PC-3 (cell line): ENCODE measurements around the gene FOXO3B. TPM values are rescaled to one million over a fixed set of nuclear protein-coding genes. Genes with fewer than 3 reads are reported as not detected.
"Not testable (repeated sequence)": the region's sequence is repeated elsewhere in the genome, so short reads cannot be mapped to it uniquely, and the experiment has no call there.

ENCODE experiments used
- ATAC-seq: fragments of 200-7000 bp; cut with Tn5 transposase; 2 replicates; pipeline ENCODE4 v1.9.1; 2020; ENCODE audit warnings: mild to moderate bottlenecking, moderate library complexity
- BruUV-seq: library from RNA; stranded (reverse); fragments of 400-500 nt; replicated peaks from 2 replicates; lab custom pipeline; 2021; lab: Mats Ljungman, UMichigan
- CTCF ChIA-PET: fragments of 300-600 bp; sonication (Branson Sonifier 250); formaldehyde crosslinking; loops from one replicate; lab custom pipeline; 2022; ENCODE audit warnings: antibody characterized with exemption; lab: Charles Lee
- POLR2A ChIA-PET: fragments of 300-600 bp; sonication (Branson Sonifier 250); formaldehyde crosslinking; loops from one replicate; lab custom pipeline; 2022; ENCODE audit warnings: antibody characterized with exemption; ENCODE audit not compliant: unreplicated experiment; lab: Charles Lee
- DNase-seq: peaks from one replicate; pipeline ENCODE4 v3.0.0-alpha.2; 2015
- H2AFZ ChIP-seq: fragments of 300-600 bp; sonication (generic); 2 replicates; pipeline ENCODE4 v1.6.0; 2016; ENCODE audit warnings: antibody characterized with exemption, low read length
- H3F3A ChIP-seq: fragments of 300-600 bp; sonication (generic); one replicate; pipeline ENCODE4 v1.6.0; 2017; ENCODE audit warnings: antibody characterized with exemption, low read length, control low read depth, mild to moderate bottlenecking; ENCODE audit not compliant: unreplicated experiment
- H3K27ac ChIP-seq: fragments of 300-600 bp; sonication (generic); 2 replicates; pipeline ENCODE4 v1.5.1; 2016; ENCODE audit warnings: mild to moderate bottlenecking, low read length
- H3K27me3 ChIP-seq: fragments of 300-600 bp; sonication (generic); 2 replicates; pipeline ENCODE4 v1.6.1; 2016; ENCODE audit warnings: low read length, mixed read lengths
- H3K36me3 ChIP-seq: fragments of 300-600 bp; sonication (generic); 2 replicates; pipeline ENCODE4 v1.6.1; 2016; ENCODE audit warnings: low read depth, mixed run types, low read length, mixed read lengths
- H3K4me1 ChIP-seq: fragments of 300-600 bp; sonication (generic); 2 replicates; pipeline ENCODE4 v1.5.1; 2016; ENCODE audit warnings: low read length; ENCODE audit not compliant: insufficient read depth
- H3K4me2 ChIP-seq: fragments of 300-600 bp; sonication (generic); 2 replicates; pipeline ENCODE4 v1.6.0; 2016; ENCODE audit warnings: low read length
- H3K4me3 ChIP-seq: fragments of 300-600 bp; sonication (generic); 2 replicates; pipeline ENCODE4 v1.5.1; 2016; ENCODE audit warnings: mild to moderate bottlenecking, low read length, mixed read lengths
- H3K79me2 ChIP-seq: fragments of 300-600 bp; sonication (generic); 2 replicates; pipeline ENCODE4 v1.6.1; 2017; ENCODE audit warnings: low read length, mixed read lengths
- H3K9ac ChIP-seq: fragments of 300-600 bp; sonication (generic); 2 replicates; pipeline ENCODE4 v1.6.0; 2016; ENCODE audit warnings: mild to moderate bottlenecking, low read length
- H3K9me2 ChIP-seq: fragments of 300-600 bp; sonication (generic); replicated peaks from 2 replicates; pipeline ENCODE4 v1.6.1; 2016; ENCODE audit warnings: mixed run types, low read length, mixed read lengths
- H3K9me3 ChIP-seq: fragments of 300-600 bp; sonication (generic); 2 replicates; pipeline ENCODE4 v1.6.1; 2016; ENCODE audit warnings: low read length, mixed read lengths
- H4K20me1 ChIP-seq: fragments of 300-600 bp; sonication (generic); 2 replicates; pipeline ENCODE4 v1.6.1; 2016; ENCODE audit warnings: low read length, mixed read lengths
- intact Hi-C: fragments of 100-400 bp; cut with micrococcal nuclease; formaldehyde crosslinking; loops from 2 replicates; pipeline ENCODE4 v1.9.0; 2023
- total RNA-seq: library from RNA; depleted of rRNA; stranded (reverse); fragments of >200 nt; gene quantifications from 2 replicates; pipeline ENCODE4 v1.2.3, GENCODE V29; 2014

Gene FOXO3B
- total RNA-seq, 1 experiment from 2014 or later, result 3.5 TPM

DNA sequence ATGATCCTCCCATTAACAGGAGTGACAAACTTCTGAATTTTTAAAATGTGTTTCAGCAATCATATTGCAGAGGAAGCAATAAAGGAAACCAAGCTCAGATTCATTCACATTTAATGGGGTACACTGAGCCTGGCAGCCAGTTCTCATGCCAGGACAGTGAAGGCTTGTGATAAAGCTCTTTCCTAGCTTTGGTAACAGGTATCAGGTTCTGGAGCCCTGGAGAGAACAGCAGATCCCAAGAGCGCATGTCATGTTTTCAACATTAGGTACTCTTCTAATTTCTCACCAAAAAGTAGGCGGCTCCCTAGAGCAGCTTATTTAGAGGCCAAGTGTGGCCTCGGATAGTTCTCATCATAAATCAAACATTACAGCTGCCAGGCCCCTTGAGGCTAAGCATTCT, 14.6 kb downstream of the FOXO3B start:
- H2AFZ ChIP-seq, H3K27ac ChIP-seq, H3K79me2 ChIP-seq, H3K4me1 ChIP-seq, H4K20me1 ChIP-seq, H3K4me3 ChIP-seq, intact Hi-C loops, H3K9ac ChIP-seq, H3K36me3 ChIP-seq, CTCF ChIA-PET, BruUV-seq, POLR2A ChIA-PET, H3F3A ChIP-seq, DNase-seq, H3K9me2 ChIP-seq, H3K27me3 ChIP-seq, ATAC-seq, H3K9me3 ChIP-seq, H3K4me2 ChIP-seq: not testable (repeated sequence)

DNA sequence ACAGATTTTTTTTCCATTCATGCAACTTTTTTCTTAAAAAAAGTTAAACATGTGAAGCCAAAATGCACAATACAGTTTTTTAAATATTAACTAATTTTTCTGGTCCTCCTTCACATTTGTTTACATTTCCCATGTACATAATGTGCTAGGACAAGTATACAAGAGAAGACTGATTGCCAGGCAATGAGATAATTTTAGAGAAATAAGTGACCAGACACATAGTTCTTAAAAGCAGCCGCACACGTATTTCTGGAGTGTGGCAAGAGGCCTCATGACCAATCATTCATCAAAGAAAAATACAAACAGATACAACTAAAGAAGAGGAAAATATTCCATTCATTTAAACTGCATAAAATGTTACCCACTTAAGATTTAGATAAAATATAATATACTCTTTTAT, 15.8 kb downstream of the FOXO3B start:
- ATAC-seq, H3K4me1 ChIP-seq, intact Hi-C loops, DNase-seq, H3F3A ChIP-seq, H3K36me3 ChIP-seq, H3K27me3 ChIP-seq, H3K9ac ChIP-seq, H3K79me2 ChIP-seq, H4K20me1 ChIP-seq, H3K4me2 ChIP-seq, H3K27ac ChIP-seq, POLR2A ChIA-PET, H2AFZ ChIP-seq, H3K9me2 ChIP-seq, BruUV-seq, H3K4me3 ChIP-seq, CTCF ChIA-PET, H3K9me3 ChIP-seq: not testable (repeated sequence)

DNA sequence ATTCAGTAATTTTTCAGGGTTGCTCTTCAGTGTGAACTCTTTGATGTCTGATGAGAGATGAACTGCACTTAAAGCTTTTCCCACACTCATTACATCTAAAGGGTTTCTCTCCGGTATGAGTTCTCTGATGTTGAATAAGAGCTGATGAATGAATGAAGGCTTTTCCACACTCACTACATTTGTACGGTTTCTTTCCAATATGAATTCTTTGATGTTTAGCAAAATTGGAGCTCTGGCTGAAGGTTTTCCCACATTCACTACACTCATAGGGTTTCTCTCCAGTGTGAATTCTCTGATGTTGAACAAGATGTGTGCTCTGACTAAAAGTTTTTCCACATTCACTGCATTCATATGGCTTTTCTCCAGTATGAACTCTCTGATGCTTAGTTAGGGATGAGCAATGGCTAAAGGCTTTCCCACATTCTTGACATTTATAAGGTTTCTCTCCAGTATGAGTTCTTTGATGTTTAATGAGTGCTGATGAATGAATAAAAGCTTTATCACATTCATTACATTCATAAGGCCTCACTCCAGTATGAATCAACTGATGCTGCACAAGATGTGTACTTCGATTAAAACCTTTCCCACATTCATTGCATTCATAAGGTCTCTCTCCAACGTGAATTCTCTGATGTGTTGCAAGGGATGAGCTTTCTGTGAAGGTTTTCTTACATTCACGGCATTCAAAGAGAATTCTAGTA, 20.0 kb downstream of the FOXO3B start:
- not testable (repeated sequence) for H4K20me1 ChIP-seq, BruUV-seq, DNase-seq

DNA sequence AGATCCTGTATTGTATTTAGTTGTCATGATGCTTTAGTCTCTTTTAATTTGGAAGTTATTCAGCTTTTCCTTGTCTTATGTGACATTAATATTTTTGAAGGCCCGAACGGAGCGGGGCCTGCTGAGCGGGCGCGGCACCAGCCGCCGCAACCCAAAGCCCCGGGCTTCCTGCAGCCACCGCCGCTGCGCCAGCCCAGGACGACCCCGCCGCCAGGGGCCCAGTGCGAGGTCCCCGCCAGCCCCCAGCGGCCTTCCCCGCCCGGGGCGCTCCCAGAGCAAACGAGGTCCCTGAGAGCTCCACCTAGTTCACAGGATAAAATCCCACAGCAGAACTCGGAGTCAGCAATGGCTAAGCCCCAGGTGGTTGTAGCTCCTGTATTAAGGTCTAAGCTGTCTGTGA, 32.0 kb downstream of the FOXO3B start:
- CTCF ChIA-PET, POLR2A ChIA-PET, H3F3A ChIP-seq, H2AFZ ChIP-seq, H3K9me3 ChIP-seq, H3K4me2 ChIP-seq, intact Hi-C loops, H3K79me2 ChIP-seq, ATAC-seq, H3K36me3 ChIP-seq, H3K9me2 ChIP-seq, DNase-seq, H3K4me1 ChIP-seq, H3K4me3 ChIP-seq, H3K27ac ChIP-seq, BruUV-seq, H4K20me1 ChIP-seq, H3K27me3 ChIP-seq, H3K9ac ChIP-seq: not testable (repeated sequence)

More for the DNA sequence above, 20.0 kb downstream of the FOXO3B start:
- CTCF ChIA-PET, H3K9me2 ChIP-seq, intact Hi-C loops, H3K4me1 ChIP-seq, H3K36me3 ChIP-seq, H3K27ac ChIP-seq, H3F3A ChIP-seq, H3K9ac ChIP-seq, POLR2A ChIA-PET, H3K27me3 ChIP-seq, H3K4me3 ChIP-seq, H3K9me3 ChIP-seq, H3K79me2 ChIP-seq, H2AFZ ChIP-seq, H3K4me2 ChIP-seq, ATAC-seq: not testable (repeated sequence)

DNA sequence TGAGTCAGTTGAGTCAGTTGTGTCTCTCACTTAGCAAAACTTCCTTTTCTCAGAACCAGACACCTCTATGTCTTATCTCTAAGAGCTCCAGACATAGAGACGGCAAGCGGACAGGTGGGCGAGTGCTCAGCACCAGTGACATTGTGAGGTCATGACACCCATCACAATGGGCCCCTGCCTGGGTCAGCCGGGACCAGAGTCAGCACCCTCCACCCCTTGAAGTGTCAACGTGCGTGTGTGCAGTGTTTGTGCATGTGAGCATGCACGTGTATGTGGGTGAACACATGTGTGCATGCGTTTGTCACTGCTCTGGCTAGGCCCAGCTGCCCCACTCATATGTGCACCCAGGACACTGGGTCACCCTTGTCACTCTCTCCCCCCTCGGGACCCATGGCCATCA, 37.8 kb downstream of the FOXO3B start, which contains the start of gene TBC1D28:
TSS of gene TBC1D28 (minus strand) at position 101 of the 400 bp plus-strand sequence. CDS start 3,039 bp downstream, outside the sequence.
- intact Hi-C loops, H3K27ac ChIP-seq, ATAC-seq, BruUV-seq, H3K9ac ChIP-seq, H3K4me3 ChIP-seq, H3K4me1 ChIP-seq, H3K36me3 ChIP-seq, H3F3A ChIP-seq, H2AFZ ChIP-seq, H3K4me2 ChIP-seq, H3K27me3 ChIP-seq, CTCF ChIA-PET, H4K20me1 ChIP-seq, POLR2A ChIA-PET, H3K9me3 ChIP-seq, H3K9me2 ChIP-seq, DNase-seq, H3K79me2 ChIP-seq: not testable (repeated sequence)

DNA sequence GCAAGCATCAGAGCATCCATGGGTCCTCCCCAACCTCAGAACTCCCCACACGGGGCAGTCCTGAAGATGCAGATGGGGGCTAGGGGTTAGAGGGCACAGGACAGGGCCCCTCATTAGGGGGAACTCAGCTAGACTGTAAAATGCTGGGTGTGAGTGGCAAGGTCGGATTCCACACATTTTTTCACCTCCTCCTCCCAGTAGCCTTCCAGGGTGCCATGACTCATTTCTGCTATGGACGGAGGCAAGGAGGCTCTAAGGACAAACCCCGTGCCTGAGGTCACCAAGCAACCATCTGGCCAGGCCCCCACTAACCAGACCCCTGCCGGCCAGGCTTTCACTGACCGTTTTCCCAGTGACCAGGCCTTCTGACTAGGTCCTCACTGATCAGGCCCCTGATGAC, 39.0 kb downstream of the FOXO3B start:
- H3K4me2 ChIP-seq, H3K4me1 ChIP-seq, H3K9ac ChIP-seq, BruUV-seq, H3K9me3 ChIP-seq, ATAC-seq, H3K36me3 ChIP-seq, H3F3A ChIP-seq, CTCF ChIA-PET, intact Hi-C loops, H3K4me3 ChIP-seq, H3K27me3 ChIP-seq, H3K9me2 ChIP-seq, POLR2A ChIA-PET, DNase-seq, H2AFZ ChIP-seq, H3K27ac ChIP-seq, H3K79me2 ChIP-seq, H4K20me1 ChIP-seq: not testable (repeated sequence)
